GM21619 (cell line): ENCODE measurements around the gene SDK2.
"Not testable (repeated sequence)": the region's sequence is repeated elsewhere in the genome, so short reads cannot be mapped to it uniquely, and the experiment has no call there.

Experiments used
- ATAC-seq: cut with Tn5 transposase; IDR thresholded peaks from one replicate; pipeline ENCODE4 v1.9.1; 2021; ENCODE audit not compliant: unreplicated experiment

SDK2 gene

DNA sequence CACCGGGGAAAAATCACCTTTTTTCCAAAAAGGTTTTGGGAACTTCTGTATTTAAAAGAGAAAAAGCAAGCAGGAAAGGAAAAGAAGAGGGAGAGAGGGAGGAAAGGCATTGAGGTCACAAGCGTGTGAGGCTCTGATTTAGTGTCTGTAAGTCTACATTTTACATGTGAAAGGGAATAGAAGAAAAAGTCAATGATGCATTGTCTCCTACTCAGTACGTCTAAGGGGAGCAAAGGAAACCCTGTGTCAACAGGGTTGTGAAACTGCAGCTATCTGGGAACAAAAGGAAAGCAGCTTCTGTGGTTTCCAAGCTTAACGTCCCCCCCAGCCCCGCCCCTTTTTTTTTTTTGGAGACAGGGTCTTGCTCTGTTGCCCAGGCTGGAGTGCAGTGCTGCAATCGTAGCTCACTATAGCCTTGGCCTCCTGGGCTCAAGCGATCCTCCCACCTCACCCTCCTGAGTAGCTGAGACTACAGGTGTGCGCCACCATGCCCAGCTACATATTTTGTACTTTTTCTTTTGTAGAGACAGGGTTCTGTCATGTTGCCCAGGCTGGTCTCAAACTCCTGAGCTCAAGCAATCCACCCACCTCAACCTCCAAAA is 330.6 kb downstream of the SDK2 start:
- ATAC-seq: no peak

DNA sequence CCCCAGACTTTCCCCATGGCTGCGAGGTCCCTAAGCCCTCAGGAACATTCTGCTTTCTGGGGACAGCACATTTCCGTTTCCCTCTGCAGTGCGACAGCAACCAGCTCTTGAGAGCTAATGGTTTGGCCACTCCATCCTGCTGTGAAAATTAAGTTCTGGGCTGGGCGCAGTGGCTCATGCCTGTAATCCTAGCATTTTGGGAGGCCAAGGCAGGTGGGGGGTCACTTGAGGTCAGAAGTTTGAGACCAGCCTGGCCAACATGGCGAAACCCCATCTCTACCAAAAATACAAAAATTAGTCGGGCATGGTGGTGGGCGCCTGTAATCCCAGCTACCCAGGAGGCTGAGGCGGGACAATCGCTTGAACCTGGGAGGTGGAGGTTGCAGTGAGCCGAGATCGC is 331.4 kb downstream of the SDK2 start:
- ATAC-seq: not testable (repeated sequence)

DNA sequence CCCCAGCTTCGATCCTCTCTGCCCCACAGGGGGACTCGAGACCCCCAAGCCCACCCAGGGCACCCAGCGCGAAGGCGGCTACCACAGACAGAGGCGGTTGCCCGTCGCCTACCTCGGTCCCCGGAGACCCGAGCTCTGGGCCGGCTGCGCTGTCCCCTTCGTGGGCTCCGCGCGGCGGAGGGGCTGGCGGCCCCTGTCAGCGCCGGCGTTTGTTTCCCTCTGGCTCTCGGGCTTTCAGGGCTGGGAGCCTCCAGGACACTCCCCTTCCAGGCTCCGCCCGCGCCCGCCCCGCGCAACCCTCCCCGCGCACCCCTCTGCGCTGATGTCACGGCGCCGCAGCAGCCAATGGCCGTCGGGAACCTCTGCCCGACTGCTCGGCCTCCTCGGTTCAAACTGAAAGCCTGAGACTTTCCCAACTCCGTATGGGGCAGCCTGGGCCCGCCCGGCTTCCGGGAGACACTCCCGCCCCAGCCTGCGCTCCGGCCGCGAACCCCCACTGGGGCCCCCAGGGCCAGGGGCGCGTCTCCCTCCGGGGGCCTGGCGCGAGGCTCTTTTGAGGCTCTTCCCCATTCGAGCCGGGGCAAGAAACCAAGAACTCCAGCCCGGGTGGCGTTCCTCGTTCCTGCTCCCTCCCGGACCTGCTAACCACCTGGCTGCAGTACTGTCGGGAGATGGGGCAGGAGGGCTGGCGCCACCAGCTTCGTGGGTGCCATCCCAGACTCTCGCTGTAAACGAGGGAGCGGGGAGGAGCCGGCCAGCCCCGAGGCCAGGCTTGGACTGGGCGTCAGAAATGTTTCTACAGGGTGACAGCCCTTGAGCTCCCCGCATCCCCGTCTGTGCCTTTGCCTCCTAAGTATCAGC is 332.2 kb downstream of the SDK2 start, which contains the start of gene CDC42EP4:
Gene CDC42EP4, minus strand, starts transcription at position 221 of the 861 bp plus-strand sequence. CDS start 25,501 bp downstream, outside the sequence.
- ATAC-seq: peak; percentile 82

DNA sequence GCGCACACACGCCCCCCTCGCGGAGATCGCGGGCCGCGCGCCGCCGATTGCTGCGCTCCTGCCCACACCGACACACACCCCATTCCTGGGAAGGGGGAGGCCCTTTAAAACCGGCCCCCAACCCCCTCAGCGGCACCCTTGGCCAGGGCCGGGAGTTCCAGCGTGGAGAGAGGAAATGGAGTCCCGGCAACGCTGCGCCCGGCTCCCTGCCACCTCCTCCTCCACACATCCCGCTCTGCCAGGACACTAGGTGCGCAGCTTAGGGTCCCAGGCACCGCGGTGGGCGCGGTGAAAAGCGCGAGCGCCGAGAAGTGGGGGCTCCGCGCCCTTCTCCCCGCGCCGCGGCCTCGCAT is 332.8 kb downstream of the SDK2 start:
- peak; percentile 18 for ATAC-seq

DNA sequence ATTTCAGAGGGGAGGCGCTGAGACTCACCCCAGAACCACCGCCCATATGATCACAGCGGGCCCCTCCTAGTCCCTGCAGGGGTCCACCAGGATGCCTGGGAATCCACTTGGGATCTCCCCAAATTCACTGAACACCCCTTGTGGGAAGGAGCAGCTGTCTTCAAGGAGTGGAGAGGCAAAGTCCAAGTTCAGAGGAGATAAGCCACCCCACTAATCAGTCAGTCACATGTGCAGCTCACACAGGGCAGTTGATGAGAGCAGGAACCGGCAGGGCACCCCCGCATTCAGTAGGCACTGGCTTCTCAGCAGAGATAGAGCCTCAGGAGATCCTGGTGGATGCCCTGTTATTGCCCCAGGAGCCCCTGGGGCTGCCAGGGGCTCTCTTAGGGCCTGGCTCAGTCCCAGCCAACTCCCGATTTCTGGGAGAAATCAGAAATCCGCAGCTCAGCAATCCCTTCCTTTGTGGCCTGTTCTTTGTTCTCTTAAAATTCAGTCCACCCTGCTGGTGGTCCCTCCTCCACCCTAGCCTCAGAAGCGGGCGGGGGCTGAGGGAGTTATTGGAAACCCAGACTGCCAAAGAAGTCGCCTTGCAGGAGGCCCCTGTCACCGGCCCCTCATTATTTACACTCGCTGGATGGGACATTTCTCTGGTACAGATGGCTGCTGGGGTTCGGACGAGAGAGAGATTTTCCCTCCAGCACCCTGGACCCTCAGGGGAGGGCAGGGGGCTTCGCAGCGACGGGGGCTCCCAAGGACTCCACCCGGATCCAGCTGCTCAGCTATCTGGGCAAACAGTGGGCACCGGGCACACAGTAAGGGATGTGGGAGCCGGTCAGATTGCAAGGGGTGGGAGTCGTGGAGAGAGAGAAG is 334.3 kb downstream of the SDK2 start:
- ATAC-seq: no peak

DNA sequence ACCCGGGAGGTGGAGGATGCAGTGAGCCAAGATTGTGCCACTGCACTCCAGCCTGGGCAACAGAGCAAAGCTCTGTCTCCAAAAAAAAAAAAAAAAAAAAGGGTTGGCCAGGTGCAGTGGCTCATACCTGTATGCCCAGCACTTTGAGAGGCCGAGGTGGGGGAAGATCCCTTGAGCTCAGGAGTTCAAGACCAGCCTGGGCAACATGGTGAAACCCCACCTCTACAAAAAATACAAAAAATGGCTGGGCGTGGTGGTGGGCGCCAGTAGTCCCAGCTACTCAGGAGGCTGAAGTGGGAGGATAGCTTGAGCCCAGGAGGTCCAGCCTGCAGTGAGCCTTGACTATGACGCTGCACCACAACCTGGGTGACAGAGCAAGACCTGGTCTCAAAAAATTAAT is 335.3 kb downstream of the SDK2 start:
- ATAC-seq: not testable (repeated sequence)

DNA sequence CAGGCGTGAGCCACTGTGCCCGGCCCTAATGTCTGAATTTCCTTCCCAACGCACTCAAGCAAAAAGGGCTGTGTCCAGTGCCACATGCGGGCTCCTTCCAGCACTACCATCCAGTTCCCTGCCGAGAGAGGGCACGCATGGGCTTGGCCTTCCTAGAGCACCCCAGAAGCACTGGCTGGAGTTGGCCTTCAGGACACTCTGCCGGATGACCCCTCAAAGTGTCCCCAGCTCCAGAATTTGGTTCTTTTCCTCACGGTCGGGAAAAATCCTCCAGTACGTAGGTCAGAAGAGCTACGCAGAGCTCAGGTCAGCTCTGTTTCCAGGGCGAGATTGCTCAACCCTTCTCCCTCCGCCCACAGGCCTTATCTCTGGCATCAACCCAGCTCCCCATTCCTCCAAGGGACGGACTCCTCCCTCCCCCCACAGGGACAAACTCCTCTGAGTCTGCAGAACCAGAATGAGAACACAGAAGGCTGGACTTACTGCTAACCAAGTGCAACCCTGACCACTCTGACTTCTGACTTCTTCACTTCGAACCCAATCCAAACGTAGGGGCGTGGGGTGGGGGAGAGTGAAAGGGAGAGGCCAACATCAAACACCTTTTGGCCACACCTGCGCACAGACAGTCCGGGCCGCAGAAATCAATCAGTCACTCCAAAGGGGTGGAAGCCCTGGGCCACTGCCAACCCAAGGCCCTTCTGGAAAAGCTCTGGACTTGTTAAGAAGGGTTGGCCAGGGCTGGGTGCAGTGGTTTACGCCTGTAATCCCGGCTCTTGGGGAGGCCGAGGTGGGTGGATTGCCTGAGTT is 336.0 kb downstream of the SDK2 start:
- no peak for ATAC-seq

DNA sequence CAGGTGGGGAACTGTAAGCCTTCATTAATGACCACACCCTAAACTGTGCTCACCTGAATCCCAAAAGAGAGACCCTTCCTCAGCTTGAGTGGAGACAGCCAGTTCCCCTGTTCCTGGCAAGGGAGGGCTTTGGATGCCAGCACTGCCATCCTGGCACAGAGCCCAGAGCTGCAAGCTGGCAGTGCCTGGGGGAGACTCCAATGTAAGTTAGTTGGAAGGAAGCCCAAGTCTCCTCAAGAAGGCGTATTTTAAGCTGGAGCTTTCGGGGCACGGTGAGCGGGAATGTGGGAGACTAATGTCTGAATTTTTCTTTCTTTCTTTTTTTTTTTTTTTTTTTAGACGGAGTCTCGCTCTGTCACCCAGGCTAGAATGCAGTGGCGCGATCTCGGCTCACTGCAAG is 337.1 kb downstream of the SDK2 start:
- no peak for ATAC-seq

DNA sequence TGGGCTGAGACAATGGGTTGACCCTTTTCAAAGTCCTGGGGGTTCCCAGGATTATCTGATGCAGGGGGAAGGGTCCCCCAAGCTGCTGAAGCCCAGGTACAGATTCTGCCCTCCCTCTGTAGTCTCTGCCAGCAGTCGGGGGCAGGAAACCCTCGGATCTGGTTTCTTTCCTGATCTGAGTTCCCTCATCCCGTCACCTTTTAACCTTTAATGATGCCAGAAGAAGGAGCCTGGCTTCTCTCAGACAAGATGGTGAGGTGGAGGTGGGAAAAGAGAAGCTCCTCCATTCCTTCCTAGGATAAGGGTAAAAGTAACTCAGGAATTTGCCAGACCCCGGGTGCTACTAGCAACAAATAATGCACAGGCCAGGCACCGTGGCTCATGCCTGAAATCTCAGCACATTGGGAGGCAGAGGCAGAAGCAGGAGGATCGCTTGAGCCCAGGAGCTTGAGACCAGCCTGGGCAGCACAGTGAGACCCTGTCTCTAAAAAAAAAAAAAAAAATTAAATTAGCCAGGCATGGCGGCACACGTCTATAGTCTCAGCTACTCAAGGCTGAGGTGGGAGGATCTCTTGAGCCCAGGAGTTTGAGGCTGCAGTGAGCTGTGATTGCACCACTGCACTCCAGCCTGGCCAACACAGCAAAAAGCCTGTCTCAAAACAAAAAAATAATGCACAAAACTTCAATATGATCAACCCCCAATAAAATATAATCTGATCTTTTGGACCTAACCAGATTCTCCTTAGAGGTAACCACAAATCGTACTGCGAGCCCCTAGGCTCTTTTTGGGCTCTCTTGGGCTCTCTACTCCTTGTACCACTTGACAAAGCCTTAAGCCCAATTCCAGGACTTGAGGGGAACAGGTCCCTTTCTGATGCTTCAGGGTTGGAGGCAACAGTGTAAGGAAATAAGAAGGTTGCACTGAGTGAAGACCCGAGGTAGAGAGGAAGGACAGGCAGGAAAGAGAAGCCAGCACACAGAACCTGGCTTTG is 338.1 kb downstream of the SDK2 start:
- no peak for ATAC-seq

DNA sequence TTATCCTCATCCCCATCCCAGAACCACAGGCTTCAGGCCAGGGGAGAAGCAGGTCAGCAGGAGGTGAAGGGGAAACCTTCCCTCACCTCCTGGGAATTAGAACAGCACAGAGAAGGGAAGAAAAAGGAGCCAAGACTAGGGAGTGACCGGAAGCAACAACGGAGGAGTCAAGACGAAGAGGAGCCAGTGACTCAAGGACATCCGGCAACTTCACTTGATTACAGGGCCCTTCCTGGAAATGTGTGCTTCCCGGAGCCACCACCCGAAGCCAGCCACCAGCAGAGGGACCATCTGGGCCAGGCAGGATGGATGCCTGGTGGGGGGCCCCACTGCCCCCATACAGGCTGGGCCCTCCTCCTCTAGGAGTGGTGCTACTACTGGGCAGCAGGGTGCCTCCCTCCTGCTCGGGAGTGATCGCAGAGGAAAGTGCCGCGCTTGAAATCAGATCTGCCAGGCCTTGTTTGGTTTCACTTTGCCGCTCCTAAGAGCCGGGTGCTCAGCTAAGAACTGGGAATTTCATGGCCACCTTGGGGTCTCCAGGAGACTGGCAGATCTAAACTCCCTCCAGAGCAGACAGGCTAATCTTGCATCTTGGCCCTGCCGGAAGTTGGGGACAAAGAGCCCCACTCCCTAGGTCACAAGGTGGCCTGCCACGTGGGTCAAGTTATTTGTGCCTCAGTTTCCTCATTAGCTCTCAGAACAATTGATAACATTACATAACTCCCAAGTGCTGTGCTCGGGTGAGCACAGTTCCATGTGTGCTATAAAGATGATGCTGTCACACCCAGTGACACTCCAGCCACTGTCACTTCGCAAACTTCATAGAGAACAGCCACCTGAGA is 339.1 kb downstream of the SDK2 start:
- no peak for ATAC-seq

DNA sequence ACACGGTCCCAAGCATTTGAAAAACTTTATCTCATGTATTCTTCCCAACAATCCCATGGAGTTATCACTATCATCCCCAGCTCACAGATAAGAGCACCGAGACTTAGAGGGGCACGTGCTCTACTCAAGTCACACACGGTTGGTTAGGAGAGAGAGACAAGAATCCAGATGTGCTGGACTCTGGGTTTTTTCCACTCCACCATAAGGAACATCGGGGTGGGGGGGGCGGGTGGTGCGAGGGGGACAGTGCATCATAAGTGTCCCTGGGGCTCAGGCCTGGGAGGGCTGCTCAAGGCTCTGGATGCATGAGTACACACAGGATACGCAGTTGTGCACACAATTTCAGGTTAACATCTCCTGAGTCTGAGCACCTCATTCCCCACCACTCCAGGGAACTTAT is 339.8 kb downstream of the SDK2 start:
- no peak for ATAC-seq

DNA sequence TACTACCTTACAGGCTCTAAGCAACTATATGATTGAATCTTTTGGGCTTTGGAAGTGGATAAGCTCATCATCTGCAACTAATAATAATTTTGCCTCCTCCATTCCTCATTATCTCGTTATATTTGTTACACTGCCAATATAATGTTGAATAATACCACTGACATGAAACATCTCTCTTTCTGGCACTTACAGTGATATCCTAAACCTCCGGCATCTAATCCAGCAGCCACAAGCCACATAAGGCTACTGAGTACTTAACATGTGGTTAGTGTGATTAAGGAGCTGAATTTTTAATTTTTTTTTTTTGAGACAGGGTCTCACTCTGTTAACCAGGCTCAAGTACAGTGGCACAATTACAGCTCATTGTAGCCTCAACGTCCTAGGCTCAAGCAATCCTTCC is 342.1 kb downstream of the SDK2 start:
- ATAC-seq: no peak

DNA sequence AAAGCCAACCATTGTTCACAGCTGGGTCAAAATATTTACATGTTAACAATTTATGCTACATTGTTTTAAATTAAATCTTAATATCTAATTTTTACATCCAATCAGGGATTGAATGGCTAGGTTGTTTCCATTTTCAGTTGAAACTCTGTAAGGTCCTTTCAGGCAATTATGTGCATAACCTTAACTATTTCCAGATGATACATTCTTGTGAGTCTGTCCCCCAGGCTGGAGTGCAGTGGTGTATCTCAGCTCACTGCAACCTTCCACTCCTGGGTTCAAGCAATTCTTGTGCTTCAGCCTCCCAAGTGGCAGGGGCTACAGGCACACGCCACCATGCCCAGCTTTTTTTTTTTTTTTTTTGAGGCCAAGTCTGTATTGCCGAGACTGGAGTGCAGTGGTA is 342.9 kb downstream of the SDK2 start:
- ATAC-seq: no peak

DNA sequence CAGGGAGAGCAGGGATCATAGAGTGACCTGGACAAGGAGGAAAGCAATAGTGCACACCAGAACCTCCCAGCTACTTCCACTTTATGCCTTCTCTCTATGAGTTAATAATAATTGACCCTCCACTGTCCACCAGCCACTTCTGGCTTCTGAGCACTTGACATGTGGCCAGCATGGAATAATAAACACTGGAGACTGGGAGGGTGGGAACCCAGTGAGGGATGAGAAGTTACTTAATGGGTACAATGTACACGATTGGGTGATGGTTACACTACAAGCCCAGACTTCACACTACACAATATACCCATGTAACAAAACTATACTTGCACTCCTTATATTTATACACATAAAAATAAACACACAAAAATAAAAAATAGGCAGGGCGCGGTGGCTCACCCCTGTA is 343.9 kb downstream of the SDK2 start:
- no peak for ATAC-seq

DNA sequence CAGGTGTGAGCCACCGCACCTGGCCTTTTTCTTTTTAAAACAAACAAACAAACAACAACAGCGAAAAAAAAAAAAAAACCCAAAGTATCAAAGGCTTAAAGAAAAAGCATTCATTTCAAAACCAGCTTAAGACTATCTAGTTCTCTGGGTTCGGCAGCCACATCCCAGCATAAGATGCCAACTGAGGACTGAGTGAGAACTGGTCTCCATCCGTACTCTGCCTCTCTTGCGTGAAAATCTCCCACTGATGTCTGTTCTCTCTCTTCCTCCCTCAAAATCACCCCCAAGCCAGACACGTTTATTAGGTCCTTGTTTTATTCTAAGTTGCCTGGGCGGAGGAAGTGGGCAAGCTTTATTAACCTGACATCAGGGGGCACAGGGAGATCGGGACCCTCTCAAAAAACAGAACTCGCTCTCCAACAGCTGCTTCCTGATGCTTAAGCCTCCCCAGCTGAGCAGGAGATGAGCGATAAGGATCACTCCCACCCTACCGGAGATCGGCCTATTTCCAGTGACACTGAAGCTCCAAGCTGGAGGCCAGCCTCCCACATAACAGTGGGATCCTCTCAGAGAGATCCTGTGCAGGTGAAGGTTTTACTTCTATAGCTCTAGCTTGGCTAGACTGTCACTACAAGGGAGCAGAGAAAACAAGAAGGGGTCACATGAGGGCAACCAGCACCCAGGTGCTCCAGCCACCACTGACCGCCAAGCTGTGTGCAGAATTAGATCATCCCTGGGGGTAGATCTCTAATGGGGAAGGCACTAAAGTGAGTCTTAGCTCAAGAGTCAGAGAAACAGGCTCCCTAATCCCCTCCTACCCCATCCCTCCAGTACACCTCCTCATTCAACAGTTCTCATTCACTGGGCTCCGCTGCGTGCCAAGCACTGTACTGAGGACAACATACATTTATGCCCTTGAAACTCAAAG is 346.0 kb downstream of the SDK2 start:
- ATAC-seq: no peak

DNA sequence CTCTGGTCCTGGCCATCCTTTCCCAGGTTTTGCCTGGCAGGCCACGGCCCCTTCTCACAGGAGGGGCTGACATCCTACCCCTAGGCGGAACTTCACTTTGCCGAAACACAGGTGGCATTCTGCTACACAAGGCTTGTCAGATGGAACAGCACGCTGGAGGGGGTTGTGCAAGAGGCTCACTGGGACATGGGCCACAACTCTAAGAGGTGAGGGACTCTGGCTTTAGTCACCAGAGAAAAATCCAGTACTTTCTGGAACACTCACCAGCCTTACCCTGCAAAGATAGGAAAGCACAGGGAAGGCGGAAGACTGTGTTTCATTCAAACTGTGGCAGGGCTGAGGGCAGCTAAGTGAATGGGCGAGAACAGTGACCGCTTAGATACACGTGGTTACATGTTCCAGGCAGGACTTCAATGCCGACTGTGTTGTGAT is 350.7 kb downstream of the SDK2 start:
- no peak for ATAC-seq

DNA sequence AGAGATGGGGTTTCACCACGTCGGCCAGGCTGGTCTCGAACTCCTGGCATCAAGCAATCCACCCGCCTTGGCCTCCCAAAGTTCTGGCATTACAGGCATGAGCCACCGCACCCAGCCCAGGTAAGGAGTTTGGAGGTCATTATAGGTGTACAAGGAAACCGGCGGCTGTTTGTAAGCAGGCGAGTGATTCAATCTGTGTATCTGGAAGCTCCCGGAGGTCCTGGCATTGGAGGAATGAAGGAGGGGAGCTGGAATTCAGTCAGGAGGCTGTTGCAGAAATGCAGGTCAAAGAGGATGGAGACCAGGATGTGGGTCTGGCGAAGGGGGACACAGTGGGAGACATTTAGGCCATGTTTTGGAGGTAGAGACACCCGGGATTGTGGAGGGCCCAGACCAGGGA is 351.2 kb downstream of the SDK2 start:
- no peak for ATAC-seq
